ENCODE data around the gene ERH.

- TF ChIP-seq CTCF (IDR thresholded peaks at IDR 0.05) (no peak), EZH2 (IDR thresholded peaks at IDR 0.05) (no peak)
Observed at GRCh38 chr14:69378274-69378673, 19.8 kb downstream of the ERH start.
